ENCODE results near the gene ASCC2.

Gene ASCC2

GRCh38 chr22:29837741-29838598 lies at the start of gene ASCC2:
Gene ASCC2, minus strand, starts transcription at chr22:29838274. Its CDS starts 5,949 bp downstream, at chr22:29832325.
- TF ChIP-seq ZBTB7A (IDR thresholded peaks at IDR 0.05; ENCODE audit: low read depth) (no peak), NFIC (IDR thresholded peaks at IDR 0.05) (0 out of 2 replicates have a peak, but pooled peaks have one; percentile 7), RAD21 (IDR thresholded peaks at IDR 0.05; ENCODE audit: low read depth) (no peak; the same call in 1 of the 2 replicates), TAF1 (IDR thresholded peaks at IDR 0.05; ENCODE audit: low read depth) (peak; percentile 78), YY1 (IDR thresholded peaks at IDR 0.05; ENCODE audit: low read depth) (peak; percentile 74), EGR1 (IDR thresholded peaks at IDR 0.05) (no peak), CEBPB (IDR thresholded peaks at IDR 0.05) (no peak), EP300 (IDR thresholded peaks at IDR 0.05; ENCODE audit: borderline replicate concordance) (peak; percentile 61; the same call in 1 of the 2 replicates), CREB1 (IDR thresholded peaks at IDR 0.05; ENCODE audit: low read depth) (peak; percentile 22; the same call in 1 of the 2 replicates), USF1 (IDR thresholded peaks at IDR 0.05) (peak; percentile 74), TCF12 (IDR thresholded peaks at IDR 0.05; ENCODE audit: low read depth) (peak; percentile 34; the same call in 1 of the 2 replicates), FOXM1 (IDR thresholded peaks at IDR 0.05; ENCODE audit: borderline replicate concordance, low read depth) (no peak), MAX (IDR thresholded peaks at IDR 0.05) (no peak; the same call in 1 of the 2 replicates), REST (IDR thresholded peaks at IDR 0.05; ENCODE audit: low read depth) (no peak), TEAD4 (IDR thresholded peaks at IDR 0.05) (no peak; the same call in 1 of the 2 replicates)

GRCh38 chr22:29887358-29887757 lies 49.3 kb upstream of the ASCC2 start:
- TF ChIP-seq EP300 (IDR thresholded peaks at IDR 0.05; ENCODE audit: borderline replicate concordance) = no peak
- no peak for TF ChIP-seq CREB1 (IDR thresholded peaks at IDR 0.05; ENCODE audit: low read depth)

- TF ChIP-seq ZBTB7A (IDR thresholded peaks at IDR 0.05; ENCODE audit: low read depth) (no peak), RAD21 (IDR thresholded peaks at IDR 0.05; ENCODE audit: low read depth) (no peak), CREB1 (IDR thresholded peaks at IDR 0.05; ENCODE audit: low read depth) (no peak), FOXM1 (IDR thresholded peaks at IDR 0.05; ENCODE audit: borderline replicate concordance, low read depth) (no peak), TCF12 (IDR thresholded peaks at IDR 0.05; ENCODE audit: low read depth) (no peak), TAF1 (IDR thresholded peaks at IDR 0.05; ENCODE audit: low read depth) (no peak), EGR1 (IDR thresholded peaks at IDR 0.05) (no peak), NFIC (IDR thresholded peaks at IDR 0.05) (no peak), CEBPB (IDR thresholded peaks at IDR 0.05) (no peak), EP300 (IDR thresholded peaks at IDR 0.05; ENCODE audit: borderline replicate concordance) (no peak)
Observed at GRCh38 chr22:29886596-29886995, 48.5 kb upstream of the ASCC2 start.

- TF ChIP-seq CEBPB (IDR thresholded peaks at IDR 0.05) (no peak), REST (IDR thresholded peaks at IDR 0.05; ENCODE audit: low read depth) (no peak), TEAD4 (IDR thresholded peaks at IDR 0.05) (no peak), EGR1 (IDR thresholded peaks at IDR 0.05) (no peak)
Observed at GRCh38 chr22:29885610-29886009, 47.5 kb upstream of the ASCC2 start.

- TF ChIP-seq CREB1 (IDR thresholded peaks at IDR 0.05; ENCODE audit: low read depth) = no peak
- no peak for TF ChIP-seq TEAD4 (IDR thresholded peaks at IDR 0.05)
- TF ChIP-seq MAX (IDR thresholded peaks at IDR 0.05) = no peak
- TF ChIP-seq REST (IDR thresholded peaks at IDR 0.05; ENCODE audit: low read depth) = no peak
- TF ChIP-seq TAF1 (IDR thresholded peaks at IDR 0.05; ENCODE audit: low read depth) = no peak
- no peak for TF ChIP-seq NFIC (IDR thresholded peaks at IDR 0.05)
- TF ChIP-seq YY1 (IDR thresholded peaks at IDR 0.05; ENCODE audit: low read depth) = no peak
- TF ChIP-seq USF1 (IDR thresholded peaks at IDR 0.05) = no peak
- no peak for TF ChIP-seq CEBPB (IDR thresholded peaks at IDR 0.05)
- TF ChIP-seq TCF12 (IDR thresholded peaks at IDR 0.05; ENCODE audit: low read depth) = no peak
- TF ChIP-seq EP300 (IDR thresholded peaks at IDR 0.05; ENCODE audit: borderline replicate concordance) = no peak
- TF ChIP-seq EGR1 (IDR thresholded peaks at IDR 0.05) = no peak
Observed at GRCh38 chr22:29883775-29884097, 45.7 kb upstream of the ASCC2 start.
